ENCODE results near the gene LOX.

LOX gene, protein sequence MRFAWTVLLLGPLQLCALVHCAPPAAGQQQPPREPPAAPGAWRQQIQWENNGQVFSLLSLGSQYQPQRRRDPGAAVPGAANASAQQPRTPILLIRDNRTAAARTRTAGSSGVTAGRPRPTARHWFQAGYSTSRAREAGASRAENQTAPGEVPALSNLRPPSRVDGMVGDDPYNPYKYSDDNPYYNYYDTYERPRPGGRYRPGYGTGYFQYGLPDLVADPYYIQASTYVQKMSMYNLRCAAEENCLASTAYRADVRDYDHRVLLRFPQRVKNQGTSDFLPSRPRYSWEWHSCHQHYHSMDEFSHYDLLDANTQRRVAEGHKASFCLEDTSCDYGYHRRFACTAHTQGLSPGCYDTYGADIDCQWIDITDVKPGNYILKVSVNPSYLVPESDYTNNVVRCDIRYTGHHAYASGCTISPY

GRCh38 chr5:122078116-122079110, at the start of gene LOX:
TSS of gene LOX (minus strand) at chr5:122078259. CDS start at chr5:122077985, 274 bp downstream.
- DNase-seq = peak in 2 of 56 donors; percentile 17 to 52

GRCh38 chr5:122126756-122127321, 48.8 kb upstream of the LOX start:
- peak in 4 of 56 donors; percentile 2 to 7 (median 4) for DNase-seq

DNA sequence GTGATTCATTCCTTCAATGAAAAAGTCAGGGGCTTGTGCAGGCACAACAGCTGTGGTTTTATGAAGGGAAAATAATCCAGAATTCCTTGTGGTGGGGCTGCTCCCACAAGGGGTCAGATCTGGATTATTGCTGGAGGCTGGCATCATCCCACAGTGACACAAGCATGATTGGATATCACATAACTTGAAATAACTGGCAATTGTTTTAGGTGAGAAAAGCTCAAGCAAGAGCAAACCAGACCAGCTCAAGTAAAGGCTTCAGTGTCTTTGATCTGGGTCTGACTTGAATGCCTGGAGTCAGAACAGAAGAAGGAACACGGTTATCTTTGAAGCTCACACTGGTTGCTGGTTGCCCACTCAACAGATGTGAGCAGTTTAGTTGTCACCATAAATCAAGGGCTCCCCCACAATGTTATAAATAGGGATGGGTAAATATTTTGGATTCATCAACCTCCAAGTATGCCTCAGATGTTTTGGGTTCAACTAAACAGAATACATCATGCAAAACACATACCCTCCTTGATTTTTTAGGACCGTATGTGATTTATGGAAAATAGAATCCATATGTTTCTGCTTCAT, 48.2 kb upstream of the LOX start:
- no peak for DNase-seq

GRCh38 chr5:122124766-122125165, 46.7 kb upstream of the LOX start:
- no peak for DNase-seq

- no peak for DNase-seq
Observed at GRCh38 chr5:122121479-122122465, 43.7 kb upstream of the LOX start.

GRCh38 chr5:122120957-122121356, 42.9 kb upstream of the LOX start:
- DNase-seq = no peak

DNA sequence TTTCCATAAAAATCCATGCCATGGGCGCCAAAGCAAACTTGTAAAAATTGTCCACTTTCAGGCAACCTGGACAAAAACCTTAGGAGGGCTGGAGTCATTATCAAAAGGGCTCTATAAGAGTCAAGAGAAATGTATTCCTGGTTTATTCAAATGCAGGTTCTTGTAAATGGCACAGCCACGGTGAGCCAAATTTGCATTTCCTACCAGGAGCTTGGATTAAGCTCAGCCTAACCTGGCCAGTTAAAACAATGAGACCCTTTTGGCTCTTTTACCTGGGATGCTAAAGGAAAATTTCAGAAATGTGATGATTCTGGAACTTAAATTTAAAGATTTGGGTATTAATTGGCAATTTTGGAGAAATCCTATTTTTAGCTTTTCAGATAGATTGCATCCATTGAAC, 42.4 kb upstream of the LOX start:
- DNase-seq = no peak

- DNase-seq = no peak
Observed at GRCh38 chr5:122119205-122119604, 41.1 kb upstream of the LOX start.

- DNase-seq = no peak
Observed at GRCh38 chr5:122118356-122118948, 40.4 kb upstream of the LOX start.

DNA sequence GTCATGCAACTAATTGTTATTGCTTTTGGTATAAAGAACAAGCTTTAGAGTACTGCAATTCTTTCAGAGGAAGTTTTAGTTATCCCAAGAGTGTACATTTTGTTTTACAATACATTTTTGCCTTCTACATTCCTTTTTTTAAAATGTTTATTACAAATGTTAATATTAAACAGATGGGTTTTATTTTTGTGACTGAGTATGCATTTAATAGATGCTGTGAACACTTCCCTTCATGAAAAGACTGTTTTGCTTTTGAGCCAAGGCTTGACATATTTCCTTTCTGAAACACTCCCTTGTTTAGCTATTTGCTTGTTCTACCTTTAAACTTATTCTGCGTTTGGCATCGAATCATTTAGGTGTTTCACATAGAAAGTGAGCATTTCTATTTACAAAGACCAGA, 36.4 kb upstream of the LOX start:
- no peak for DNase-seq

DNA sequence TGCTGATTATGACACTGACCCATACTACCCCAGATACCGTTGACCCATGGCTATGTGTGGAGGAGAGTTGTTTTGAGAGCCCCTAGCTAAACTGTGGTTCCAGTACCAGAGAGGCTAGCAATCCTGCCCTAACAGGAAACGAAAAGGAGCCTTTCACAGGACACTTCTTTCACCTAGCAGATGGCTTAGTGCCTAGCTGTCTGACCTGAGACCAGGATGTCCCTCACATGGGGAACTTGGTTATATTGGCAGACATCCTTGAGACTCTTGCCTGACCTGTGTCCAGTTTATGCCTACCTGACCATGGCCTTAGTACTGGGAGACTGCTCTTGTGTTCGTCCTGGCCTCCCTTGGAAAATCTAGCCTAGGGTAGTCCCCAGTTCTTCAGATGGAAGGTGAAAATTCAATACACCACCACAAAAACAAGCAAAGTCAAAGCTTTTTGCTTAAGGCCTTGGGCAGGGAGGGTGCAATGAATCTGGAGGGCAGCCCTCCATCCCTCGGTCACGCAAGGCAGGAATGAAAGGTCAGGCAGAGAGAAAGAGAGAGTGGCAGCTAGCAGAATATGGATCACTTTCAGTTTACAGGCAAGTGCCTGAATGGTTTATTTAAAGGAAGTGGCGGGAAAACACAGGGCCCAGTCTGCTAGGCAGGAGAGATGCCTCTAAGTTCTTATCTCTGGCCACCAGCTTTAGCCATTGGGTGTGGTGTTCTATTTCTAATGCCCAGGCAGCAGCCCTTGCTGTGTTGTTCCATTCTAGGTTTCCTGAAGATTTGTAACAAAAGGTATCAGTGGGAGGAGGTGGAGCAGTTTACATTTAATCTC, 34.9 kb upstream of the LOX start:
- DNase-seq = no peak

GRCh38 chr5:122112063-122112462, 34.0 kb upstream of the LOX start:
- DNase-seq = no peak

GRCh38 chr5:122111460-122111859, 33.4 kb upstream of the LOX start:
- DNase-seq = no peak

- DNase-seq = no peak
Observed at GRCh38 chr5:122110987-122111386, 32.9 kb upstream of the LOX start.

GRCh38 chr5:122107016-122107415, 29.0 kb upstream of the LOX start:
- no peak for DNase-seq

GRCh38 chr5:122105909-122106308, 27.9 kb upstream of the LOX start:
- DNase-seq = no peak

GRCh38 chr5:122102825-122103224, 24.8 kb upstream of the LOX start:
- no peak for DNase-seq

- DNase-seq = no peak
Observed at GRCh38 chr5:122101636-122102285, 23.7 kb upstream of the LOX start.
